HG03097 (cell line): ENCODE results near the gene ACVRL1.

Experiments used
- ATAC-seq: cut with Tn5 transposase; IDR thresholded peaks from one replicate; pipeline ENCODE4 v1.9.1; 2021; ENCODE audit not compliant: unreplicated experiment, low FRiP score

The ACVRL1 gene

DNA sequence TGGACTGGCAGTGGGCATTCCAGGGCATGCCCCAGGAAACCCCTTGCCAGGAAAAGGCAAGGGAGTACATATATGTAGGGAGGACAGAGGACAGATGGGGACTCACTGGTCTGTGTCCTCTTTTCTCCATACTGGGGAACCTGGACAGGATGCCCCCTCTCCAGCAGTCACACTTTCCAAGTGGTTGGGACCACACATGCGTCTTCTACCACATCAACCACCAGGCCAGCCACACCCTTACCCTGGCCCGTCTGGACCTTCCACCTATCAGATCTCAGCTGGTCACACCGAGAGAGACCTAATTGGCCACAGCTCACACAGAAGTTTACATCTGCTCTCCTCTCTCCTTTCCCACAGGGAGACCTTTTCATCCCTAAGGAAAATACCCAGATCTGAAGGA, 11.1 kb upstream of the ACVRL1 start:
- no peak for ATAC-seq

GRCh38 chr12:51897181-51897580, 10.1 kb upstream of the ACVRL1 start:
- no peak for ATAC-seq

DNA sequence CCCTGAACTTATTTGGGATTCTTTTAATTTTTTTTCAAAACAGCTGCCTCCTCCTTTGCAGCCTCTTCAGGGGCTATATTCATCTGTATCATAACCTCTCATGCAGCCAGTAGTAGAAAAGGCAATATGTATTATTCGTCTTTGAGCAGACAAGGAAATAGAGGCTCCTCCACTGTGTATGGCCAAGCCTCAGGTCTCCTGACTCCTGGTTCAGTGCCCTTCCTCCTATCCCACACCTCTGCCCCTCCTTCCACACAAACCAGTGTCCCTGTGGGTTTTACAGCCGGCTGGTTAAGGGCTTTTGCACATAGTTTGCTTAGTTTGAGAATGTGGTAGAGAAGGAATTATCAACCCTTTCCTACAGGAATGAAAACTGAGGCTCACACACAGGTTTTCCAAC, 8.8 kb upstream of the ACVRL1 start:
- ATAC-seq: no peak

DNA sequence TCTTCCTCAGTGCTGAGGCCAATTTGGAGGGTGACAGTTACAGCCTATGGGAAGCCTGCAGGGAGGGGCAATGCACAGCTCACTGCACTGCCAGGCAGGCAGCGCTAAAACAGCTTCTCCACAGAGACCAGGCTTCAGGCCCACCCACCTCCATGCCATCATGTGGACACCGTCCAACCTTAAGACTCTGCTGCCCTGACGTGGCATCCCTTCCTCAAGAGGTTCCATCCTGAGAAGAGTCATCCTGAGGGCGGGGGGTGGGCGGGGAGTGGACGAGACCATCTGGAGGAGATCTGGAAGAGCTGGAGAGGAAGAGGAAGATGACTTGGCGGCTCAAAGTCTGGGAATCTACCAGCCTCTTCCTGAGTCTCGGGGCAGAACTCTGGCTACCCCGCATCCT, 8.4 kb upstream of the ACVRL1 start:
- no peak for ATAC-seq

DNA sequence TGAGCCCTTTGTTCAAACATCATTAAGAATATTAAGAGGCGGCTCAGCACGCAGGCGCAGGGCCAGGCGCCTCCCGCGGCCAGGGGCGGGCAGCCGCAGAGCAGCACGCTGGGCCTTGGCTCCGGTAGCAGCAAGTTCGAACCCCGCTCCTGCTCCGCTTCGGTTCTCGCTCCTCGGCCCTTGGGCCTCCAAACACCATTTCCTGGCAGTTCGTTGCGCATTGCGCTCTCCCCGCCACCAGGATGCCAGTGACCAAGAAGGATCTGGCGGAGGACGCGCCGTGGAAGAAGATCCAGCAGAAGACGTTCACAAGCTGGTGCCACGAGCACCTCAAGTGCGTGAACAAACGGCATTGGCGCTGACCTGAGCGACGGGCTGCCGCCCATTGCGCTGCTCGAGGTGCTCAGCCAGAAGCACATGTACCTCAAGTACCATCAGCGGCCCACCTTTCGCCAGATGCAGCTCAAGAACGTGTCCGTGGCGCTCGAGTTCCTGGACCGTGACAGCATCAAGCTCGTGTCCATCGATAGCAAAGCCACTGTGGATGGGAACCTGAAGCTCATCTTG, 6.9 kb upstream of the ACVRL1 start:
- no peak for ATAC-seq

DNA sequence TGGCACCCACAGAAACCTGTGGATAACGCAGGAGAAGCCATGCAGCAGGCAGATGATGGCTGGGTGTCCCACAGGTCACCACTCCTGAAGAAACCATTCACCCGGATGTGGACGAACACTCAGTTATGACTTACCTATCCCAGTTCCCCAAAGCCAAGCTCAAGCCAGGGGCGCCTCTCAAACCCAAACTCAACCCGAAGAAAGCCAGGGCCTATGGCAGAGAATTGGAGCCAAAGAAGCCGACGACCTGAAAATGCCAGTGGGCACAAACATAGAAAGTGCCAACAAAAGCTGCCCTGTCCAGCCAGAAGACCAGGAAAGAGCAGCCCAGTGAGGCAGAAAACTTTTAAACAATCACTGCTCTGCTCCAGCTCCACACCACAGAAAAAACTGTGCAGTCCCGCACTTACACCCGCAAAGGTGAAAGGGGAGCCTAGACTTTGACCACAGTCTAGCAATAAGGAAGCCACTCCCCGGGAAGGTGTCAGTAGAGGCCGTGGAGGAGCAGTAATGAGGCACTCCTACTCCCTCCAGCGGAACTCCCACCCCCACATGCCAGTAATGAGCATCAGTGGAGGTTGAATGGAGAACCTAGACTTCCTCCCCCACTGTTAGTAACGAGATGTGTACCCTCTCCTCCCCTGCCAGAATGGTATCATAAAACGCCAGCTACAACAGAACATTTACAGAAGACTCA, 6.0 kb upstream of the ACVRL1 start:
- ATAC-seq: no peak

DNA sequence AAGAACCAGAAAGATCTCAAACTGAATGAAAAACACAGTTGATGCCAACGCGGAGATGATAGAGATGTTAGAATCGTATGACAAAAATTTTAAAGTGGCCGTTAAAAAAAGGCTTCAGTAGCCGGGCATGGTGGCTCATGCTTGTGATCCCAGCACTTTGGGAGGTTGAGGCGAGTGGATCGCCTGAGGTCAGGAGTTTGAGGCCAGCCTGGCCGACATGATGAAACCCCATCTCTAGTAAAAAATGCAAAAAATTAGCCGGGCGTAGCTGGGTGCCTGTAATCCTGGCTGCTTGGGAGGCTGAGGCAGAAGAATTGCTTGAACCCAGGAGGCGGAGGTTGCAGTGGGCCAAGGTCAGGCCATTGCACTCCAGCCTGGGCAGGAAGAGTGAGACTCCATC, 5.4 kb upstream of the ACVRL1 start:
- ATAC-seq: no peak

DNA sequence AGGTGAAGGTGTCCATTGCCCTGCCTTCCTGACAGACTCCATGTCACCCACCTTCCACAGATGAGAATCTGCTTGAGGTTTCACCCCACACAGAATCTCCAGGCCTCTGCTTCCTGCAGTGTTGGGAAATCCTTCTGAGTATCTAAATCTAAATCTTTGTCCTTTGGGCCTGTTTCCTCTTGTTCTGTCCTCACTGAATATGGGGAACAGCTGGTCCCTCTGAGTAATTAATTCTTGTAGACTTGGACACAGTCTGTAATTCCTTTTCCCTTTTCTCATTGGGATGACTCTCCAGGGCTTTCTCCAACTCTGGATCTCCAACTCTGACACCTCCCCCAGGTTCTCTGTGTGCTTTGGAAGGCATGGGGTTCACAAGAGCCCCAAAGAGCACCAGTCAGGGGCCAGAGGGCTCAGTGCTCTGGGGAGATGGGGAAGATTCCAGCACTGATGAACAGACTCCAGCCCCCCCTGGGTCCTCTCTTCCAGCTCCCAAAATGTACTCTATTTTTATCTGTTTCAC, 2.3 kb upstream of the ACVRL1 start:
- ATAC-seq: no peak

- no peak for ATAC-seq
Measured at GRCh38 chr12:51905471-51906429, 1.6 kb upstream of the ACVRL1 start.

DNA sequence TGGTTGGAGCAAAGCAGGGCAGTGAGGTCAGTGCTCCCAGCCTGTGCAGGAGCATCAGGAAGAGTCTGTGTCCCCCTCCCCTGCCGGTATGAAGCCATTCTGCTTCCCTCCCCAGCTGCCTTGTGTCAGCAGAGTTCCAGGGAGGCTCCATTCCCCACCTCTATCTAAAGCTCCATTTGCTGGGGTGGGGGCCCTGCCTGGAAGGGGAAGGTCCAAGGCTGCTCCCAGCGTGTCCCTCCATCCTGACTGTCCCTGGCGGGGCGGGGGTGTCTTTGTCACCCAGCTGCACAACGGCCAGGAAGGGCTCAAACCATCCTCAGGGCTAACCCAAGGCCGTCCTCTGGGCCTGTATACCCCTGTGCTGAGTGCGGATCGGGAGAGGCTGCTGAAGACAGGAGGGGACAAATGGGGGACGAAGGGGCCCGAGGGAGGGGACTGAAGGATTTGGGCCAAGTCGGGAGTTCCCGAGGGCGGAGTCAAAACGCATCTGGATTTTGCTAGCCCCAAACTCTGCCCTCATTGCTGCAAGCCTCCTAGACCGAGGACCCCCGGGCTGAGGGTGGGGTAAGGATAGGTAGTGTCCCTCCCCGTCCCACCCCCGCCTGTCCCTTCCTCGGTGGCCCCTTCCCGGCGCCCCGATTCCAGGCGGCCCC, 748 bp upstream of the ACVRL1 start:
- no peak for ATAC-seq

DNA sequence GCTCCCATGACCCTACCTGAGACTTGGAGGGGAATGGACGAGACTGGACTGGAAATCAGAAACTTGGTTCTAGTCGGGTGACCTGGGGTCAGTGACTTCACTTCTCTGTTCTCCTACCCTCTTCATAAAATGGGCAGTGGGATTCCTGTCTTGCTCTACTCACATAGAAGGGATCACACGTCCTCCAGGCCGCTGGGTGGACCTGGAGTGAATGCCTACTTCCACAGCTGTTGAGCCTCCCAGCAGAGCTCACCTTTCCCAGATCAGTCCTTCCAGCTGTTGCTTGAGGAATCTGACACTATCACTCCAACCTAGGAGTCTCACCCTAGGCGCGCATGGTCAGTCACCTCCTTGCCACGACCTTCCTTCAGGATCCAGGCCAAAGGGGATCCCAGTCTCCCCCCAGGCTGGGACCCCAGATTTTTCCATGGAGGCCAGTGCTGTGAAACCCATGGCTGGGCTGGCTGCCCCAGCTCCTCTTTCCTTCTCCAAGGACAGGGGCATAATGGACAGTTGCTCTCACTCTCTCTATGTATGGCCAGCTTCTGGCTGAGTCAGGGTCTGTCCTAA, 637 bp downstream of the ACVRL1 start:
- no peak for ATAC-seq

DNA sequence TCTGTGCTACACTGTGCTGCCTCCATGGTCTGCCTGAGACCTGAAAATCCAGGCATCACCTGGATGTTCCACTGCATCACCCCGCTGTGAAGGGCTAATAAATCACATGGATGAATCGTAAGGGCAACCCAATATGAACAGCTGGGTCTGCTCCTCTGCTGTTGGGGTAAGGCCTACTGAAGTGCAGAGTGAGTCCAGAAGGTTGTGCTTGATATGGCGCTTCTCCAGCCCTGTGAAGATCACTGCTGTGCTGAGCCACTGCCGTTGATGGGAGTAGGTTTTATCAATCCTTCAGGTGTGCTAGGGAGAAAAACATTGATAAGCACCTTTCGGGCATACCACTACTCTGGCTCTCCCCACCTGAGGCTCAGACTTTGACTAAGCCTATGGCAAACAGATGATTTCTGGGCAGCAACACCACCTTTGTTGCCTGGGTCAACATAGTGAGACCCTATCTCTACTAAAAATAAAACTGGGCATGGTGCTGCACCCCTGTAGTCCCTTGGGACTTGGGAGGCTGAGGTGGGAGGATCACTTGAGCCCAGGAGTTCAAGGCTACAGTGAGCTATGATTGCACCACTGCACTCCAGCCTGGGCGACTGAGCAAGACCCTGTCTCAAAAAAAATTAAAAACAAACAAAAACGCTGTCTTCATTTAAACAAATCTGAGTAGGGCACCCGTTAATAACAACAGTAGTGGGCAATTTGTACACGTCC, 1.7 kb downstream of the ACVRL1 start:
- ATAC-seq: no peak

DNA sequence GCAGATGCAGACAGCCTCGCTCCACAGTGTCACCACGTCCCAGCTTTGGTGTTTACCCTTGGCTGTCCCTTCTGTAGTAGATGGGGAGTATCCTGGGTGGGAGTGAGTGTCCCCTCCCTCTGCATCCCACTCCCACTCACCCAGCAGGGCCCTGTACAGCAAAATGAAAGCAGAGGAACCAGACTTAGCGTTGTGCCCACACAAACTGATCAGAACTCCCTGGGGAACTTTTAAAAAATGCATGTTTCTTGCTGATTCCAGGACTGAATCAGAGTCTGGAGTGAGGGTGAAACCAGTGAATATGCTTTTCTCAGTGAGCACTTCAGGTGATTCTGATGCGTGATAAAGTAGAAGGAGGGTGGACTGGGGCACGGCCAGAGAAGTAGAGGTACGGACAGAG, 2.9 kb downstream of the ACVRL1 start:
- ATAC-seq: no peak

- ATAC-seq: no peak
Measured at GRCh38 chr12:51910691-51911090, 3.4 kb downstream of the ACVRL1 start.

DNA sequence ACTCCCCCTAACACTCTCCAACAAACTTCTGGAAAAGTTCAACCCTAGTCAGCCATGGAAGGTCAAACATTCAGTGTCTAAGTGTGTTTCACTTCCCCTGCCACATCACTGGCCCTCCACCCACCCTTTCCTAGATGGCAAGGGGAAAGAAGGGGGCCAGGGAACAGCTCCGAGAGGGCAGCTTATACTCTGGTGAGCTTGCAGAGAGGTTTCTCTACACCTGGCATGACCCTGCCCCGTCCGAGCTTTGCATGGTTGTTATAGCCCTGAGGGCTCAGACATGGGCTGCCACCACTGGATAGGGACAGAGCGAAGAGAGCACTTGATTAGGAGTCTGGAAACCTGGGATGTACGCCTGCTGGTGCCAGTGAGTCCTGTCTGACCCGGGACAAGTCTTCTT, 4.0 kb downstream of the ACVRL1 start:
- ATAC-seq: no peak

- no peak for ATAC-seq
Measured at GRCh38 chr12:51911788-51912711, 4.7 kb downstream of the ACVRL1 start.

DNA sequence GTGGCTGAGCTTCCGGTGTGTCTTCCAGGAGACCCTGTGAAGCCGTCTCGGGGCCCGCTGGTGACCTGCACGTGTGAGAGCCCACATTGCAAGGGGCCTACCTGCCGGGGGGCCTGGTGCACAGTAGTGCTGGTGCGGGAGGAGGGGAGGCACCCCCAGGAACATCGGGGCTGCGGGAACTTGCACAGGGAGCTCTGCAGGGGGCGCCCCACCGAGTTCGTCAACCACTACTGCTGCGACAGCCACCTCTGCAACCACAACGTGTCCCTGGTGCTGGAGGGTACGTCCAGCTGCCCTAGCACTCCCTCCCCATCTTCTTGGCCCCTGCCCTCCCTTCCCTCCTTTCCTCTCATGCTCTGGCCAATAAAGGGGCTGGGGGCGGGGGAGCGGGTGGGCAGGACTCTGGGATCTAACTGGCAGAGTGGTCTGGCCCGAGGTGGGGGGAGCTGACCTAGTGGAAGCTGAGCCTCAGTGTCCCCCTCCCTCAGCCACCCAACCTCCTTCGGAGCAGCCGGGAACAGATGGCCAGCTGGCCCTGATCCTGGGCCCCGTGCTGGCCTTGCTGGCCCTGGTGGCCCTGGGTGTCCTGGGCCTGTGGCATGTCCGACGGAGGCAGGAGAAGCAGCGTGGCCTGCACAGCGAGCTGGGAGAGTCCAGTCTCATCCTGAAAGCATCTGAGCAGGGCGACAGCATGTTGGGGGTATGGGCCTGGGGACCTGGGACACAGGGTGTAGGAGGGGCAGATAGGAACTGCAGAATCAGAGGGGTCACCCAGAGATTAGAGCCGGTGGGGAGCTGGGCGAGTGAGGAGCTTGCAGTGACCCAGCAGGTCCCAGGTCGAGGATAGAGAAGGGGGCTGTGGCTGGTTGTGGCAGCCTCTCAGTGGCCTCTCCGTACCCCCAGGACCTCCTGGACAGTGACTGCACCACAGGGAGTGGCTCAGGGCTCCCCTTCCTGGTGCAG, 6.0 kb downstream of the ACVRL1 start:
- no peak for ATAC-seq
